Neural progenitor cell (in vitro differentiated cells): ENCODE measurements around the gene MTCL1. TPM values are rescaled to one million over a fixed set of nuclear protein-coding genes. Genes with fewer than 3 reads are reported as not detected.

Experiments
- DNase-seq: peaks from one replicate; pipeline ENCODE4 v3.0.0-alpha.2; 2016; ENCODE audit warnings: low spot score
- H2AFZ ChIP-seq: fragments of 200-600 bp; sonication (generic); replicated peaks from 2 replicates; pipeline ENCODE4 v1.6.1; 2016; ENCODE audit warnings: antibody characterized with exemption
- H3F3A ChIP-seq: fragments of 200-600 bp; sonication (generic); 2 replicates; pipeline ENCODE4 v1.6.1; 2016; ENCODE audit warnings: antibody characterized with exemption, low read depth
- H3K27ac ChIP-seq: fragments of 200-600 bp; sonication (generic); 2 replicates; pipeline ENCODE4 v1.5.1; 2016; ENCODE audit warnings: mild to moderate bottlenecking
- H3K27me3 ChIP-seq: fragments of 200-600 bp; sonication (generic); 2 replicates; pipeline ENCODE4 v1.6.1; 2016; ENCODE audit warnings: mild to moderate bottlenecking, moderate library complexity
- H3K36me3 ChIP-seq: fragments of 200-600 bp; sonication (generic); 2 replicates; pipeline ENCODE4 v1.5.1; 2016
- H3K4me1 ChIP-seq: fragments of 200-600 bp; sonication (generic); 2 replicates; pipeline ENCODE4 v1.6.1; 2016; ENCODE audit warnings: mixed run types
- H3K4me2 ChIP-seq: fragments of 200-600 bp; sonication (generic); 2 replicates; pipeline ENCODE4 v1.6.1; 2016
- H3K4me3 ChIP-seq: fragments of 200-600 bp; sonication (generic); 2 replicates; pipeline ENCODE4 v1.5.1; 2016
- H3K79me2 ChIP-seq: fragments of 200-600 bp; sonication (generic); 2 replicates; pipeline ENCODE4 v1.6.1; 2016; ENCODE audit warnings: low read depth
- H3K9ac ChIP-seq: fragments of 200-600 bp; sonication (generic); 2 replicates; pipeline ENCODE4 v1.6.1; 2016
- H3K9me3 ChIP-seq: fragments of 200-600 bp; sonication (generic); 2 replicates; pipeline ENCODE4 v1.5.1; 2016; ENCODE audit warnings: low read depth
- H4K20me1 ChIP-seq: fragments of 200-600 bp; sonication (generic); 2 replicates; pipeline ENCODE4 v1.6.1; 2016; ENCODE audit warnings: low read depth
- H3K27ac Mint-ChIP-seq: 3 replicates; pipeline ENCODE4 v1.8.0; 2021; ENCODE audit warnings: mixed read lengths
- H3K27me3 Mint-ChIP-seq: 2 replicates; pipeline ENCODE4 v1.8.0; 2022; ENCODE audit warnings: low read depth, mild to moderate bottlenecking, inconsistent platforms, moderate library complexity, mixed read lengths; ENCODE audit not compliant: insufficient read depth
- H3K36me3 Mint-ChIP-seq: 3 replicates; pipeline ENCODE4 v1.8.0; 2021; ENCODE audit warnings: mixed read lengths
- H3K4me1 Mint-ChIP-seq: 3 replicates; pipeline ENCODE4 v1.8.0; 2021; ENCODE audit warnings: mixed read lengths
- H3K4me3 Mint-ChIP-seq: 3 replicates; pipeline ENCODE4 v1.8.0; 2021; ENCODE audit warnings: mild to moderate bottlenecking, moderate library complexity, mixed read lengths
- H3K9me3 Mint-ChIP-seq: 3 replicates; pipeline ENCODE4 v1.8.0; 2020; ENCODE audit warnings: mixed read lengths
- CTCF ChIP-seq: fragments of 200-600 bp; sonication (generic); IDR thresholded peaks from 2 replicates; pipeline ENCODE4 v1.5.1; 2017; ENCODE audit warnings: antibody characterized with exemption, mild to moderate bottlenecking
- EZH2 ChIP-seq: fragments of 200-600 bp; sonication (generic); IDR thresholded peaks from 2 replicates; pipeline ENCODE4 v1.6.1; 2017; ENCODE audit warnings: antibody characterized with exemption, mild to moderate bottlenecking, moderate library complexity
- EZH2phosphoT487 ChIP-seq: fragments of 200-600 bp; sonication (generic); IDR thresholded peaks from 2 replicates; pipeline ENCODE4 v1.6.1; 2017; ENCODE audit warnings: antibody characterized with exemption
- total RNA-seq: library from RNA; depleted of rRNA; stranded (reverse); fragments of >200 nt; gene quantifications from 2 replicates; pipeline ENCODE4 v1.2.3, GENCODE V29; 2015; ENCODE audit warnings: low replicate concordance

Gene MTCL1
- total RNA-seq, 1 donor from 2014 or later = 36.9 TPM

- TF ChIP-seq EZH2 (no peak), EZH2phosphoT487 (no peak), CTCF (no peak)
- no peaks in the 10 kb centered on the region for H3F3A ChIP-seq
- H3K27me3 ChIP-seq = no peaks in the 10 kb centered on the region
- peaks cover 9% of the 10 kb centered on the region for H3K27me3 Mint-ChIP-seq
- no peaks in the 10 kb centered on the region for H3K4me1 ChIP-seq
- no peak overlapping the region for H3K4me3 ChIP-seq
- no peak overlapping the region for H3K4me2 ChIP-seq
- H3K36me3 Mint-ChIP-seq = no peaks in the 10 kb centered on the region
- no peak overlapping the region for H3K4me3 Mint-ChIP-seq
- H3K27ac ChIP-seq = no peak overlapping the region
- DNase-seq = no peak
- H2AFZ ChIP-seq = no peak overlapping the region
- no peak overlapping the region for H3K27ac Mint-ChIP-seq
- no peaks in the 10 kb centered on the region for H4K20me1 ChIP-seq
- no peaks in the 10 kb centered on the region for H3K9me3 ChIP-seq
- H3K9ac ChIP-seq = no peak overlapping the region
- H3K4me1 Mint-ChIP-seq = peaks cover 12% of the 10 kb centered on the region
- H3K36me3 ChIP-seq = no peaks in the 10 kb centered on the region
- no peaks in the 10 kb centered on the region for H3K79me2 ChIP-seq
- no peaks in the 10 kb centered on the region for H3K9me3 Mint-ChIP-seq
Observed at GRCh38 chr18:8842506-8842905, 137.2 kb downstream of the MTCL1 start.

- TF ChIP-seq EZH2 (no peak), CTCF (no peak), EZH2phosphoT487 (no peak)
- H3K9me3 ChIP-seq = no peaks in the 10 kb centered on the region
- peaks cover 12% of the 10 kb centered on the region for H3K4me1 Mint-ChIP-seq
- H3K4me1 ChIP-seq = no peaks in the 10 kb centered on the region
- H2AFZ ChIP-seq = no peak overlapping the region
- H3K36me3 ChIP-seq = no peaks in the 10 kb centered on the region
- no peaks in the 10 kb centered on the region for H3K79me2 ChIP-seq
- H3K4me3 Mint-ChIP-seq = no peak overlapping the region
- H3F3A ChIP-seq = no peaks in the 10 kb centered on the region
- no peak overlapping the region for H3K4me3 ChIP-seq
- no peaks in the 10 kb centered on the region for H4K20me1 ChIP-seq
- no peak for DNase-seq
- no peaks in the 10 kb centered on the region for H3K27me3 ChIP-seq
- no peak overlapping the region for H3K27ac Mint-ChIP-seq
- no peak overlapping the region for H3K9ac ChIP-seq
- H3K27me3 Mint-ChIP-seq = peaks cover 9% of the 10 kb centered on the region
- no peak overlapping the region for H3K4me2 ChIP-seq
- H3K36me3 Mint-ChIP-seq = no peaks in the 10 kb centered on the region
- H3K9me3 Mint-ChIP-seq = no peaks in the 10 kb centered on the region
- H3K27ac ChIP-seq = no peak overlapping the region
Observed at GRCh38 chr18:8843005-8843404, 137.6 kb downstream of the MTCL1 start.

- Histone ChIP-seq H2AFZ (no peak overlapping the region), H3K27ac (no peak overlapping the region), H3K79me2 (no peaks in the 10 kb centered on the region), H3K27me3 (no peaks in the 10 kb centered on the region), H3K4me3 (no peak overlapping the region), H3F3A (no peaks in the 10 kb centered on the region), H4K20me1 (no peaks in the 10 kb centered on the region), H3K4me1 (no peaks in the 10 kb centered on the region), H3K4me2 (no peak overlapping the region), H3K9me3 (no peaks in the 10 kb centered on the region), H3K9ac (no peak overlapping the region), H3K36me3 (no peaks in the 10 kb centered on the region)
- DNase-seq = no peak
- H3K27ac Mint-ChIP-seq = no peak overlapping the region
- H3K4me1 Mint-ChIP-seq = peaks cover 8% of the 10 kb centered on the region
- no peaks in the 10 kb centered on the region for H3K9me3 Mint-ChIP-seq
- TF ChIP-seq EZH2 = no peak
- no peak for TF ChIP-seq CTCF
- no peak for TF ChIP-seq EZH2phosphoT487
- no peaks in the 10 kb centered on the region for H3K36me3 Mint-ChIP-seq
- H3K27me3 Mint-ChIP-seq = peaks cover 9% of the 10 kb centered on the region
- no peak overlapping the region for H3K4me3 Mint-ChIP-seq
Observed at GRCh38 chr18:8844721-8845148, 139.4 kb downstream of the MTCL1 start.
